Stimulated activated CD8-positive, alpha-beta memory T cell treated with anti-CD3 and anti-CD28 coated beads, Interleukin-12 subunit alpha, Interleukin-12 subunit beta, amount 100 ng/mL, for 24 hours (primary cell): ENCODE data around the gene FAAP100.

Experiments
- DNase-seq: peaks from one replicate; pipeline ENCODE4 v3.0.0-alpha.2; 2020; ENCODE audit errors: extremely low read depth

Gene FAAP100

GRCh38 chr17:81577278-81578000 lies 25.3 kb upstream of the FAAP100 start:
- DNase-seq, result no peak

- no peak for DNase-seq
Measured at GRCh38 chr17:81576621-81577277, 24.6 kb upstream of the FAAP100 start.

GRCh38 chr17:81575836-81576235 lies 23.7 kb upstream of the FAAP100 start:
- no peak for DNase-seq

- no peak for DNase-seq
Measured at GRCh38 chr17:81574643-81574956, 22.4 kb upstream of the FAAP100 start.

- no peak for DNase-seq
Measured at GRCh38 chr17:81573794-81574642, 21.9 kb upstream of the FAAP100 start.

GRCh38 chr17:81572563-81573168 lies 20.5 kb upstream of the FAAP100 start:
- DNase-seq, result no peak

GRCh38 chr17:81570964-81571363 lies 18.8 kb upstream of the FAAP100 start:
- DNase-seq, result no peak

GRCh38 chr17:81569986-81570514 lies 17.9 kb upstream of the FAAP100 start:
- DNase-seq, result no peak

- no peak for DNase-seq
Measured at GRCh38 chr17:81568416-81568815, 16.3 kb upstream of the FAAP100 start.

- no peak for DNase-seq
Measured at GRCh38 chr17:81567191-81567590, 15.0 kb upstream of the FAAP100 start.

- DNase-seq, result no peak
Measured at GRCh38 chr17:81566461-81567126, 14.4 kb upstream of the FAAP100 start.

- no peak for DNase-seq
Measured at GRCh38 chr17:81565231-81565630, 13.1 kb upstream of the FAAP100 start.

GRCh38 chr17:81564778-81565177 lies 12.6 kb upstream of the FAAP100 start:
- DNase-seq, result no peak

- DNase-seq, result no peak
Measured at GRCh38 chr17:81563861-81564586, 11.9 kb upstream of the FAAP100 start.

GRCh38 chr17:81561494-81561885 lies 9.3 kb upstream of the FAAP100 start:
- no peak for DNase-seq

GRCh38 chr17:81558941-81559806 lies 7.0 kb upstream of the FAAP100 start:
- no peak for DNase-seq

GRCh38 chr17:81558115-81558468 lies 5.9 kb upstream of the FAAP100 start:
- DNase-seq, result no peak

GRCh38 chr17:81557276-81558114 lies 5.3 kb upstream of the FAAP100 start:
- DNase-seq, result no peak

- DNase-seq, result no peak
Measured at GRCh38 chr17:81556863-81557262, 4.7 kb upstream of the FAAP100 start.
